HG03045 (cell line): Measurements from ENCODE around the gene MEGF11.
A peak's percentile ranks its signal among the peaks of the same experiment; 100 is the strongest.
"Not testable (repeated sequence)": the region's sequence is repeated elsewhere in the genome, so short reads cannot be mapped to it uniquely, and the experiment has no call there.

Experiments used
- ATAC-seq: cut with Tn5 transposase; IDR thresholded peaks from one replicate; pipeline ENCODE4 v1.9.1; 2021; ENCODE audit warnings: mild to moderate bottlenecking, moderate library complexity; ENCODE audit not compliant: unreplicated experiment

Gene MEGF11

GRCh38 chr15:65982627-65983322 is 270.8 kb downstream of the MEGF11 start:
- ATAC-seq, result no peak

DNA sequence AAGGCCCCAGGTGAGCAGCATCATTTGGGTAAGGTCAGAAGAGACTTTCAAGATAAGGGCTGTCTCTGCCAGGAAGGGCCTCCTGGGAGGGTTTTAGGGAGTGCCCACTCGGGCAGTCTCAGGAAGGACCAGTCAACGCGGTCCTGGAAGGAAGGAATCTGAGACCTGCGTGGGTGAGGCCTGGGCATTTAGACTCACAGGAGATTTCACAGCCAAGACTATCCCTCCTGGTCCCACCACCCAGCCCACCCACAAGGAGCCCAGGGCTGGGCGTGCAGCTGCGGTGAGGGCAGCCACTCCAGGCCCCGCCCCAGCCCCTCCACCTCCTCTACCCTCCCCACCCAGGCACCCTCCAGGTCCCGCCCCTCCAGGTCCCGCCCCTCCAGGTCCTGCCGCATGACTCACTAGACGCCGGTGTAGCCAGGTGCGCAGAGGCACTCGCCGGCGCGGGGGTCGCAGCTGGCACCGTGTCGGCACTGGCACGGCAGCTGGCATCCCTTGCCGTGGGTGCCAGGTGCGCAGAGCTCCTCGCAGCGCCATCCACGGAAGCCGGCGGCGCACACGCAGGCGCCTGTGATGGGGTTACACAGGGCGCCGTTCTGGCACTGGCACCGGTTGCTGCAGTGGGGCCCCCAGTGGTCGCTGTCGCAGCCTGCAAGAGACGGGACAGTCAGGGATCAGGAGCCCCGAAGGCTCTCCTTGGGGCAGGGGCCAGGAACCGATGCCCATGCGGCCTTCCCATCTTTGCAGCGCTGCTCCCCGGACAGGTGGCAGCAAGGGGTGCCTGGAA is 271.5 kb downstream of the MEGF11 start:
- ATAC-seq, result peak; percentile 58

GRCh38 chr15:65980824-65981456 is 272.6 kb downstream of the MEGF11 start:
- no peak for ATAC-seq

DNA sequence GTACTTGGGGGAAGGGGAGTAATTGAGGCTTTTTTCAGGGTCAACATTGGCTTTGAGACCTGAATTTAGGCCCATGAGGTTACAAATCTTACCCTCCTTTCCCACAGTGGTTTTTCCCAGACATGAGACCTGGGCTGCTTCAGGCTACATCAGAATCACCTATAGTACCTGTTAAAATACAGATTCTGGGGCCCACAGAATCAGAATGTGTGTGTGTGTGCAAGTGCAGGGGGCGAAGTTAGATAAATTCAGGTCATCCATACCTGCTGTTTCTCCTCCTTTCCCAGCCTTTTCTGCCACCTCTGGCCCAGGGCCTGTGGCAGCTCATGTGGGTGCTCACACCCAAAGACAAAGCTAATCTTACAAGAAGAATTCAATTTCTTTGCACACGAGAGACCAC is 273.7 kb downstream of the MEGF11 start:
- ATAC-seq, result no peak

DNA sequence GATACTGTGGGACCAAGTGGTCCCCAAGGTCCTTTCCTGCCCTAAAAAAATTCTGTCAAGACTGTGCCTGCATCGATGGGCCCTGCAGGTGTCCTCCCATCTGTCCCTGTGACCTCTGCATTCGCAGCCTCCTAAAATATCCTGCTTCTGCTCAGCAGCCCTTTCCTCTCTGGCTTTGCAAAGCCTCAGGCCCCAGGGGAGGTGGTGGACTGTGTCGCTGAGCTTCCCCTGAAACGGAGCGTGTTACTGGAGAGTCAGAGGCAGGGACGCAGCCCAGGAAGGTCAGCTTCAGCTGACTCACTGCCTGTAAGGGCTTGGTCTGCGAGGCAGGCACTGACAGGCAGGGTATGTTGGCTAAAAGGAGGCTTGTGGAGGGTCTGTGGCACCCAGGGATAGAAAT is 274.2 kb downstream of the MEGF11 start:
- ATAC-seq, result no peak

DNA sequence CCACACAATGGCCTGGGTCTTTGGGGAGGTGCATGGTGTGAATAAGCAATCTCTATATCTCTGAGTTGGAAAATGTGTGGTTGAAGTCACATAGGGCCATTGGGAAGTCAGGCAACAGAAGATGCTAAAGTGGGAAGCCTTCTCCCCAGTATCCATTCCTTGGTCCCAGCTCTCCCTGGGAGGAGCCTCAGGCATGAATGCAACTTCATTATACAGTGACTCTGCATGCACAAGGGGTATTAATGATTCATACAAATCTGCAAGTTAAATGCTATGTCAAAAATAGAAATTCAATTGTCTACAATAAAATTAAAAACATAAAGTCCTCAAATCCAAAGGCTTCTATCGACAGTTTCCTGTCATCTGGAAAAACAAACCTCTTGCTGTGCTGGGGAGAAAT is 275.4 kb downstream of the MEGF11 start:
- ATAC-seq, result no peak

DNA sequence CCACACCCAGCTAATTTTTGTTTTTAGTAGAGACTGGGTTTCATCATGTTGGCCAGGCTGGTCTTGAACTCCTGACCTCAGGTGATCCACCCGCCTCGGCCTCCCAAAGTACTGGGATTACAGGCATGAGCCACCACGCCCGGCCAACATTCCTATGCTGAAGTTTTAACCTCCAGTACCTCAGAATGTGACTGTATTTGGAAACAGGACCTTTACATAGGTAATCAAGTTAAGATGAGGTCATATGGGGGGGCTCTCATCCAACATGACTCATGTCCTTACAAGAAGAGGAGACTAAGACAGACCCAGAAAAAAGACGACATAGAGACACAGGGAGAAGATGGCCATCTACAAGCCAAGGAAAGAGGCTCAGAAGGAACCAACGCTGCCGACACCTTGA is 277.4 kb downstream of the MEGF11 start:
- ATAC-seq, result not testable (repeated sequence)

GRCh38 chr15:65971741-65971995 is 281.9 kb downstream of the MEGF11 start:
- ATAC-seq, result no peak

- no peak for ATAC-seq
Measured at GRCh38 chr15:65970937-65971740, 282.4 kb downstream of the MEGF11 start.

DNA sequence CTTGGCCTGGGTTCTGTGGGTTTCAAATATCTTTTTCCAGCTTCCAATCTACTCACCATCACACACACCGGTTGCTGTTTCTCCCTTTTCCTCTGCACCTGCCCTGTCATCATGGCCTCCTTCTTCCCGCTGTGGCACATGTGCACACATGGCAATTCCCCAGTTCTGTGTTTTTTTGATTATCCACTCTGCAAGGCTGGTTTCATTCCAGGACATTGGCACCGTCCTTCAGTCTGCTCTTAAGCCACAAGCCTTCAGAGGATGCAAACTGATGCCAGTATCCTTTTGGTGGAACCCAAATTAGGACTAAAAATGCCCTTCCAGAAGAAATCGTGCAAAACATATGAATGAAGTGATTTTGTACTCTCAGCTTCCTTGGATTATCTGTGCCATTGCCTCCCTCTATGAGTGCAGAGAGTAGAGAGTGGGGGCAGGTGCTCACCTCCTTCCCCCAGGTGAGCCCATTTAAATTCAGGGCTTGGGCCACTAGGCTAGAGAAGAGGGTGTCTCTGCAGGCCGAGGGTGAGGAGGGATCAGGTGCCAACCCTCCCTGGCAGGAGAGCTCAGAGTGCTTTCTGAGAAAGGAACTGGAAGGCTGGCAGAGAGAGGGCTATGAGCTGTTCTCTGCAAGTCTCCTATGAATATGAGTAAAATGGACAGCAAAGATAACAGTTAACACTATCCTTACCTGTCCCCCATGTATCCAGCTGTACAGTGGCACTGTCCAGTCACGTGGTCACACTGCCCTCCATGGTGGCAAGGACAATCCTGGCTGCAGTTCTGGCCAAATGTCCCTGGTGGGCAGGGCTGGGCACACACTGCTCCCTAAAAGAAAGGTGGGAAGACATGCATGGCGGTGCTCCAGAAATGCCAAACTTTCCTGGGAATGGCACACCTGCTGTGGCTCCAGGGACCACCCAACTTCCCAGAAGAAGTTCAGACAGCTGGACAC is 283.4 kb downstream of the MEGF11 start:
- ATAC-seq, result no peak

DNA sequence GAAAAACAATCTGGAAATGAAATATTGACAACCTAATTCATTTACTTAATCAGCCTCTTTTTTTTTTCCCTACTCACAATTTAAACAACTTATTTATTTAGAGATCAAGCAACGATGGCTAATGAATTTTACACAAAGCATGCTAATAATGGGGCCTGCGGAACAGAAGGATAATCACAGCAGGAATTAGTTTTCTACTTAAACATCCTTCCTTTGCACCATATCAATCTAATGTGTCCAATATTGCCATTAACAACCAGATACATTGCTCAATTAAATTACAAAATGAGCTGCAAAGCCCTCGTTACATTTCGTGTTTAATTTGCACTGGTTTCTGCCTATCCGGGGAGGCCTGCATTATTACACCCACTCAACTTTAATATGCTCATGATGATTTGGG is 285.0 kb downstream of the MEGF11 start:
- ATAC-seq, result no peak

DNA sequence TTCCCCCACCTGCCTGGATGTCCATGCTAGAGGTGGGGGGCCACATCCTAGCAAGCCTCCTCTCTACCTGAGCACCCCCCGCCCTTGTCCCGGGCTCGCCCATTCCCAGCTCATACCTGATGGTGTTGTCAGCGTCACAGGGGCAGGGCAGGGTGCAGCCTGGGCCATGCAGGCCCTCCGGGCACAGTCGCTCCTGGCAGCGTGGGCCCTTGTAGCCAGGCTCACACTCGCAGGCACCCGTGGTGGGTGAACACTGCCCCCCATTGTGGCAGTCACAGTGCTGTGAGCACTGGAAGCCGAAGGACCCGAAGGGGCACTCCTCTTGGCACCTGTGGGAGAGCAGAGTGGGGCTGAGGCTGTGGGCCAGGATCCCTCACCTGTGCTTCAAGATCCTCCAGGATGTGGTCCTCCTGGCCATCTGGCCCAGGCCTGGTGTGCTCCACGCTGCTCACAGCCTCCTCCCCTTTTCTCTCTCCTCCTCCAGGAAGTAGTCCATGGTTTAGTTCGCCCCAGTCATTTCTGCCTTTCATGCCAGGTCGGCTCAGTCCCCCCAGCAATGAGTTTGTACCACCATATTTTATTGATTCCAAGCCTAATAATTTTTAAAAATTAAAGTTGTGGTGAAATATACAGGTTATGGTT is 288.6 kb downstream of the MEGF11 start:
- ATAC-seq, result no peak

- ATAC-seq, result no peak
Measured at GRCh38 chr15:65963911-65964482, 289.6 kb downstream of the MEGF11 start.

GRCh38 chr15:65963358-65963757 is 290.2 kb downstream of the MEGF11 start:
- ATAC-seq, result no peak

- ATAC-seq, result no peak
Measured at GRCh38 chr15:65962187-65962586, 291.4 kb downstream of the MEGF11 start.

DNA sequence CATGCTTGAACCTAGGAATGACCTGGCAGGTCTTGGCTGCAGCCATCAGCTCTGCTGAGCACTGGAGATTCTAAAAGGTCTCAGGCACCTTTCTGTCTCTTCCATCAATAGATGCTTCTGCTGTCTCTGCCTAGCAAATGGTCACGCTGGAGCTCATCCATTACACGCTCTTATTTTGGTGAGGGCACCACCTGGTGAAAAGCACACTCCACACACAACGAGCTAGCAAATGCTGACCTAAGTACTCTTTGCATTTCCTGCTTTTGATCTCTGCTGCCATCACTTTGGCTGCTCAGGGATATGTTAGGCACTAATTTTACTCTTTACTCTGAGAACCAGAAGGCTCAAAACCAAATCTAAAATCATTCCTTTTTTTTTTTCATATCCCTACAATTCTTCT is 293.0 kb downstream of the MEGF11 start:
- no peak for ATAC-seq

DNA sequence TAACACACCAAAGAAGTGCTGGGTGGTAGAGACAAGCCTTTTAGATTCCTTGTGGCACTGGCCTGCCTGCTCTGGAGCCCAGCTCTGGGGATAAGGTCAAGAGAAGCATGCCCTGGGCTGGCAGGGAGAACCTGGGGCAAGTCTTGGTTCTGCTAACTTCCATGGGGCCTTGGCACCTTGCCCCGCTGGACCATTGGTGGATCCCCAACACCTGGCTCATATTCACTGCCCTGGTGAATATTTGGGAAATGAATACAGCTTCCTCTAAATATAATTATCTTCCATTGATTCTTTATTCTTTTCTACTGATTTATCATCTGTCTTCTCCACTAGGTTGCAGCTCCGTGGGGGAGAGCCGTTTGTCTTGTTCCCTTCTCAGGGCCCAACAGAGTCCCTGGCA is 294.7 kb downstream of the MEGF11 start:
- ATAC-seq, result no peak

DNA sequence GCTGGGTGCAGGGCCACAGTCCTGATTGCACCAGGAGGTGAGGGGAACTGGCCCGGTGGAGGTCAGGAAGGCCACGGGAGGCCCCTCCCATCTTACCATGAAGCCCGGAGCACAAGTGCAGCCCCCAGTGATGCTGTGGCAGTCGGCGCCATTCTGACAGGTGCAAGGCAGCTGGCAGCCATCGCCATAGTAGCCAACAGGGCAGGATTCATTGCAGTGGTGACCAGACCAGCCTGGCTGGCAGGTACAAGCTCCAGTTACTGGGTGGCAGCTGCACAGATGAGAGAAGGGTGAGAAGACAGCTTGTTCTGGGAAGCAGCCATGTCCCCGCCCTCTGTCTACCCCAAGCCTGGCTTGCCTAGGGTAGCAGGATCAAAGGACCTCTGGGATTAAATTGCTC is 296.1 kb downstream of the MEGF11 start:
- no peak for ATAC-seq

DNA sequence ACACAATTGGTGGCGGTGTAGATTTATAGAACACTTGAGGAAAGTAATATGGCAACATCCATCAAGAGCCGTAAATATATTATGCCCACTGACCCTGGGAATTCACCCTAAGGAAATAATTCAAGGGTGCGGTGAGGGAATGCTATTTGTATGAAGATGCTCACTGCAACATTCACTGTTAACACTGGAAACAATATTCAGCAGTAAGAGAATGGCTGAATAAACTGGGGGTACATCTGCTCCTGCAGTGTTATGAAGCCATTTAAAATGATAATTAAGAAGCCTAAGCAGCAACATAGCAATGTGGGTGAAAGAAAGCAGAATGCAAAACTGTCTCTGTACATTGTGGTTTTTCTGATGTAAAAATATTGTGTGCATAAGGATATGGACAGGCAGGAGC is 296.7 kb downstream of the MEGF11 start:
- ATAC-seq, result no peak

- ATAC-seq, result no peak
Measured at GRCh38 chr15:65956307-65956706, 297.2 kb downstream of the MEGF11 start.
